HL-60/S4 (cell line): Measurements from ENCODE around the gene CYFIP1.

ENCODE experiments used
- in situ Hi-C: fragments of 300-500 bp; cut with MboI; formaldehyde crosslinking; loops from 2 replicates; pipeline ENCODE4 v1.14.3; 2022; ENCODE audit warnings: low sequenced_read_pairs

The CYFIP1 gene

GRCh38 chr15:22922003-22922402 lies 58.2 kb downstream of the CYFIP1 start:
- in situ Hi-C loops = loop anchor here (25.0 kb wide), 1 partner anchor 90 kb away; no protein-coding TSS in a partner anchor

GRCh38 chr15:22919171-22919570 lies 61.0 kb downstream of the CYFIP1 start:
- in situ Hi-C loops = loop anchor here (10.0 to 25.0 kb wide), 2 partner anchors 54 to 93 kb away; no protein-coding TSS in a partner anchor

DNA sequence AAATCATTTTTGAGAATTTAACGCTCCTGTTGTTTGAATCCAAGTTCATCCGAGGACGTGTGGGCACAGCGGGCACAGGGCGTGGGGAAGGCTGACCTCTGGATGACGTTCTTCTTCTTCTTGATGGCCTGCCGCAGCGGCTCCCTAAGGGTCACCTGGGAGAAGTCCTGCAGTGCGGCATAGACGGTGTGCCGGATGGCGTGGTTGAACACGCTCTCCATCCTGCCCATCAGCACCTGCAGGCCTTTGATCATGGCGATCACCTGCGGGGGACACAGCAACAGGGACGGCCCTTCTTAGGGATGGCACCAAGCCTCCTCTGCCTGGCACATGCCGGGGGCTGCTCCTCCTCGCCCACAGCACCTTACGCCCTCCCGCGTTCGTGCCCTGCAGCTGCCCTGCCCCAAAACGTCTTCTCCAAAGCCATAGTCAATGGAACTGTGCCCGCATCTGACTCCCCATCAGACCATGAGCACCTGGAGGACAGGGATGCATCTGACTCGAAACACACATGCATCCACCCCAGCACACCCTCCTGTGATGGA lies 61.5 kb downstream of the CYFIP1 start:
- in situ Hi-C loops = loop anchor here (10.0 to 25.0 kb wide), 2 partner anchors 54 to 94 kb away; no protein-coding TSS in a partner anchor

- in situ Hi-C loops = loop anchor here (10.0 to 25.0 kb wide), 2 partner anchors 53 to 94 kb away; no protein-coding TSS in a partner anchor
These were observed 62.1 kb downstream of the CYFIP1 start for GRCh38 chr15:22918056-22918455.

GRCh38 chr15:22917556-22917955 lies 62.6 kb downstream of the CYFIP1 start:
- in situ Hi-C loops = loop anchor here (10.0 to 25.0 kb wide), 2 partner anchors 53 to 95 kb away; no protein-coding TSS in a partner anchor

GRCh38 chr15:22916606-22917350 lies 63.4 kb downstream of the CYFIP1 start:
- in situ Hi-C loops = loop anchor here (10.0 to 25.0 kb wide), 2 partner anchors 52 to 96 kb away; no protein-coding TSS in a partner anchor

DNA sequence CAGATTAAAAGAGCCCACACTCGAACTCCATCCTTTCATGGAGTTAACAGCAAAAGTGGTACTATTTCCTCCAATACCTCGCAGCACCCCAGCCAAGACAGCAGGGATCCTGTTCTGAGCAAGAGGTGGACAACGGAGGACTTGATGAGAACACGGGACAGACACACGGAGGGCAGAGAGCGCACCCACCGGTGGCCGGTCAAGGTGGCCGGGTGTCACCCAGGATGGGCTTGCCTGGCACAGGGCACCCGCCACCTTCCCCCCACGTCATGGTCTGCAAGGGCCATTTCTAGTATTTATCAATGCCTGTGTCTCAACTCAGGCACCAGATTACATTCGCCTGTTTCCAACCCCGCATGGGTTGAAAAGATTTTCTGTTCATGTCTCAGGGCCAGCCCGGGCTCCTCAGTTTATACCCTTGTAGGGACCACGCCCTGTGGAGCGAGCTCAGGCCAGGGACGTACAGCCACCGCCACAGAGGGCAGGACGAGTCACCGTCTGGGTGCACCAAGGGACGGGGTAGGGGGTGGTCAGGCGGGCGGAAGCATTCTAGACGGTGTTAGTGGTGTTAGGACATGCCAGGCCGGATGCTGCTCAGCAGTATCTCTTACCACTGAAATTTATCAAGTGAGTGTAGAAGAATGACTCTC lies 64.2 kb downstream of the CYFIP1 start:
- in situ Hi-C loops = loop anchor here (10.0 to 25.0 kb wide), 2 partner anchors 51 to 96 kb away; no protein-coding TSS in a partner anchor

- in situ Hi-C loops = loop anchor here (10.0 to 25.0 kb wide), 2 partner anchors 49 to 98 kb away; no protein-coding TSS in a partner anchor
These were observed 66.4 kb downstream of the CYFIP1 start for GRCh38 chr15:22913646-22914380.

GRCh38 chr15:22912256-22912655 lies 67.9 kb downstream of the CYFIP1 start:
- in situ Hi-C loops = loop anchor here (10.0 to 25.0 kb wide), 2 partner anchors 47 to 100 kb away; no protein-coding TSS in a partner anchor

GRCh38 chr15:22911306-22911705 lies 68.9 kb downstream of the CYFIP1 start:
- in situ Hi-C loops = loop anchor here (10.0 to 25.0 kb wide), 2 partner anchors 47 to 101 kb away; no protein-coding TSS in a partner anchor

DNA sequence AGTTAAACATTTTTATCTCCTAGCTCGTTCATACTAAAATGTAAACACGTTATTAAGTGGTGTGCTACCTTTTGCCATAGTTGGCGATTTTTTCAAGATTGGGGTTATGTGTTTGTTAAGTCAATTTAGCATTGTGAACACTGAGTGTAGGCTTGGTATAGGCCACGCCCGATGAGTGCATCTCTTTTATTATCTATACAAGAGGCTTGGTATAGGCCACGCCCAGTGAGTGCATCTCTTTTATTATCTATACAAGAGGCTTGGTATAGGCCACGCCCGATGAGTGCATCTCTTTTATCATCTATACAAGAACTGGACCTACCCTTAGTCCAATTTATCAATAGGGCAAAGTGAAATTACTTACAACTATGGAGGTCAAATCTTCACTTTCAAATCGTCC lies 71.3 kb downstream of the CYFIP1 start:
- in situ Hi-C loops = loop anchor here (25.0 kb wide), 1 partner anchor 103 kb away; no protein-coding TSS in a partner anchor

DNA sequence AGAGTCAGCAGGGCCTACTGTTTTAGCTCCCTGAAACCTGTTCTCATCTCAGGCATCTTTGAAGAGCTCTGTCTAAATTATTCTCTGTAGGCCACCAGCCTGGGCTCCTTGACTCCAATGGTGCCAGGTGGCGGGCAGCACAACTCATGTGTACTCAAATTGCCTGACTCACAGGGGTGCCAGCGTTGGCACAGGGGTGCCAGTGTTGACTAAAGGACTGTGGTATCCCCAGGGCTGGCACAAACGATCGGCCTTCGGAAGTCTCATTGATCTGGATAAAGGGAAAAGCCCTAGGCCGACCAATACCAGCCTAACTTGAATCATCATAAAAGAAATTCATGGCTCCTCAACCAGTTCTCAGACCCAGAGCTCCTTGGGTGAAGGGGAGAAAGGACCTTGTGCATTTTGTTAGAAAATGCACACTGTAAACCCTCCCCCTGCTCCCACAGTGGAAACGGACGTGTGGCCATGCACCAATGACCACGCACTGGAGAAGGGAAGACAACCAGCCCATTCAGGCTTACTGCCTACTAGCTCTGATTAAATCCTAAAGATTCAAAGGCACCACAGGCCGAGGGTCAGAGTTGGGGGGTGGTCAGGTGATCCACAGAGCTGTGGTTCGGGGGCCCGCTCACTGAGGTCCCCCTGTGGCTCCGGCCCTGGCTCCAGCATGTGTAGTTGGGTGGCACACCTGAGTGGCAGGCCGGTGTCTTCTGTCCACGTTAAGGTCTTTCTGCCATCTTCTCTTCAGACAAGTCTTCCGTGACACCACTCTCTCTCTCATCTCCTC lies 72.8 kb downstream of the CYFIP1 start:
- in situ Hi-C loops = loop anchor here (25.0 kb wide), 1 partner anchor 105 kb away; no protein-coding TSS in a partner anchor

DNA sequence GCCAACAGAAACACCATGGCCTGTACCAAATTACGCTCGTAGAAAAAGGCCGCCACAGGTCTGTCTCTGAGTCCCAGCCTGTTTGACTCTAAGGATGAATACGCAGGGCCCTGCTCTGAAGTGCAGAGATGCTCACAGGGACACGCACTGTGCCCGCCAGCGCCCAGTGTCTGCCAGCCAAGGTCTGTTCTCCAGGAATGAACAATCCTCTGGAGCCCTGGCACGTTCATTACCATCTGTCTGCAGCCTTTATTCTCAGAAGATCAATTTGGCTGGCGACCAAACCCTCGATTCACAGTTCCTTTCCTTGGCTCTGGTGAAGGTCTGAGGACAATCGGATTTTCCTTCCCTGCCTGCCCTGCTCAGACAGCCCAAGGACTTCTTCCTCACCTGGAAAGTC lies 75.4 kb downstream of the CYFIP1 start:
- in situ Hi-C loops = loop anchor here (25.0 kb wide), 1 partner anchor 108 kb away; no protein-coding TSS in a partner anchor

- in situ Hi-C loops = loop anchor here (25.0 kb wide), 1 partner anchor 108 kb away; no protein-coding TSS in a partner anchor
These were observed 76.1 kb downstream of the CYFIP1 start for GRCh38 chr15:22903961-22904534.

- in situ Hi-C loops = loop anchor here (25.0 kb wide), 1 partner anchor 109 kb away; no protein-coding TSS in a partner anchor
These were observed 76.7 kb downstream of the CYFIP1 start for GRCh38 chr15:22903427-22903826.

DNA sequence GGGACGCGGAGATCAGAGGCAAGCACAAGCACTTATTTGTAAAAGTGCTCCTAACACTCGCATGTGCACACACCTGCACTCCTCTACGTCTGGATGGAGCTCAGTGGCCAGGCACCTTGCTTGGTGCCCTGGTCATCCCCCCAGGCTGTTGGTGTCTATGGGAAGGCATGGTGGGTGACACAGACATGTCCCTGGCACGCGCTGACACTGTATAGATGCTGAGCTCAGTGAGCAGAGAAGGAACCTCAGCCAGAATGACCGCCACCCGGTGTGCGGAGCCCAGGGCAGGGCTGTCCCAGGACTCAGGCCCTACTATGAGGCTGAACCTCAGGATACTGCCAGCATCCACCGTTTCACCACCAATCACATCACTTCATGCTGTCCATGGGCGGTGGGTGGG lies 77.2 kb downstream of the CYFIP1 start:
- in situ Hi-C loops = loop anchor here (25.0 kb wide), 1 partner anchor 109 kb away; no protein-coding TSS in a partner anchor

- in situ Hi-C loops = loop anchor here (25.0 kb wide), 1 partner anchor 110 kb away; no protein-coding TSS in a partner anchor
These were observed 77.6 kb downstream of the CYFIP1 start for GRCh38 chr15:22902578-22902977.

DNA sequence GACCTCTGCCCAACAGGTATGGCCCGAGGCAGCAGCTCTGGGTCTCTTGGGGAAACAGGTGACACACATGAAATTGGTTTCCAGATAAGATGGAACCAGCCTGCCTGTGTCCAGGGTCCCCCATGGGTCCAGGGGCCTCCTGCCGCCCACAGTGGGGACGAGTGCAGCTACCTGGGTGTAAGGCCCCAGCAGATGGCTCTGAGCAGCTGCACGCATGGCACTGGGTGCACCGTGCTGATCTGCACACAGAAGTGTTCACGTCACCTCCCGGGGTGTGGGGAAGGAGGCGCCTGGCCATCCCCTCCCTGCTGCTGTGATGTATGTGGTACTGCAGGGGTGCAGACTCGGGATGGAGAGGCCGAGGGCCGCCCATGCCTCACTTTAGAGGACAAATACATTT lies 78.1 kb downstream of the CYFIP1 start:
- in situ Hi-C loops = loop anchor here (25.0 kb wide), 1 partner anchor 110 kb away; no protein-coding TSS in a partner anchor
